ENCODE data around the gene TGFBR1. TPM values are rescaled to one million over a fixed set of nuclear protein-coding genes. Genes with fewer than 3 reads are reported as not detected.
A peak's percentile ranks its signal among the peaks of the same experiment; 100 is the strongest.

TGFBR1 gene
- 86.8 and 138 TPM in 2 replicates for total RNA-seq (ENCODE audit: low replicate concordance)

DNA sequence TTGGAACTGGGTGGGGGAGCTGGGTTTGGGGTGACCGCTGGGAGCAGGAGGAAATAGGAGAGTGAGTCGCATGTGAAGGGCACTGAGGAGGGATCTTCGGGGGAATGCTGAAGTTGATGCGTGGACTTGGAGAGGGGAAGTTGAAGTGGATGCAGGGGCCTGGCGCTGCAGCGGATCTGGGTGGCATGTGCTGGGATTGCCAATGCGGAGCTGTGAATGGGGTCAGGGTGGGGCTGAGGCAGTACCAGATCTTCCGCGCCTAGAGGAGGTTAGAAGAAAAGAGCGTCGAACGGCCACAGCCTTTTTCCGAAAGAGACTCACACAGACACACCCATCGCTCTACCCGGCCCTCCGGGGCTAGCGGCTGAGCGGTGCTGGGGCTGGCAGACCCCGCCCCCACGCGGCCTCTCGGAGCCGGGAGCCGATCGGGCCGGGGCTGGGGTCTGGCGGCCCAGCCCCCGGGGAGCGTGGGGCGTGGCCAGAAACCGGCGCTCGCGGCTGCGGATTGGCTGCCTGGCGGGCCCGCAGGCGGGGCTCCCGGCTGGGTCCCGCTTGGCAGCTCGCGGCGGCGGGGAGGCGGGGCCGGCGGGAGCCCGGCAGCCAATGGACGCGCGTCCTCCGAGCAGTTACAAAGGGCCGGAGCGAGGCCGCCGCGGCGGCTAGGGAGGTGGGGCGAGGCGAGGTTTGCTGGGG, at the start of gene TGFBR1:
TSS of gene TGFBR1 (plus strand) at position 655 of the 693 bp plus-strand sequence. CDS start 93 bp downstream, outside the sequence.
- H3K4me1 ChIP-seq = peaks cover 36% of the 10 kb centered on the region
- peak; percentile 99 for DNase-seq (ENCODE audit: low spot score)
- peaks cover 42% of the 10 kb centered on the region for H4K20me1 ChIP-seq (ENCODE audit: low read depth)
- peaks cover 16% of the 10 kb centered on the region for H3K27me3 ChIP-seq
- peak within 1 kb of the TSS; percentile 80 for H2AFZ ChIP-seq (replicated peaks)
- peaks cover 22% of the 10 kb centered on the region for H3F3A ChIP-seq (ENCODE audit: low read depth)
- TF ChIP-seq EZH2phosphoT487 (IDR thresholded peaks at IDR 0.05) (no peak), EZH2 (IDR thresholded peaks at IDR 0.05) (no peak)
- TF ChIP-seq, protein P1, sequence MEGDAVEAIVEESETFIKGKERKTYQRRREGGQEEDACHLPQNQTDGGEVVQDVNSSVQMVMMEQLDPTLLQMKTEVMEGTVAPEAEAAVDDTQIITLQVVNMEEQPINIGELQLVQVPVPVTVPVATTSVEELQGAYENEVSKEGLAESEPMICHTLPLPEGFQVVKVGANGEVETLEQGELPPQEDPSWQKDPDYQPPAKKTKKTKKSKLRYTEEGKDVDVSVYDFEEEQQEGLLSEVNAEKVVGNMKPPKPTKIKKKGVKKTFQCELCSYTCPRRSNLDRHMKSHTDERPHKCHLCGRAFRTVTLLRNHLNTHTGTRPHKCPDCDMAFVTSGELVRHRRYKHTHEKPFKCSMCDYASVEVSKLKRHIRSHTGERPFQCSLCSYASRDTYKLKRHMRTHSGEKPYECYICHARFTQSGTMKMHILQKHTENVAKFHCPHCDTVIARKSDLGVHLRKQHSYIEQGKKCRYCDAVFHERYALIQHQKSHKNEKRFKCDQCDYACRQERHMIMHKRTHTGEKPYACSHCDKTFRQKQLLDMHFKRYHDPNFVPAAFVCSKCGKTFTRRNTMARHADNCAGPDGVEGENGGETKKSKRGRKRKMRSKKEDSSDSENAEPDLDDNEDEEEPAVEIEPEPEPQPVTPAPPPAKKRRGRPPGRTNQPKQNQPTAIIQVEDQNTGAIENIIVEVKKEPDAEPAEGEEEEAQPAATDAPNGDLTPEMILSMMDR (IDR thresholded peaks at IDR 0.05) = no peak
- H3K9ac ChIP-seq = peak within 1 kb of the TSS; percentile 76
- H3K79me2 ChIP-seq (ENCODE audit: low read depth) = peaks cover 43% of the 10 kb centered on the region
- Mint-ChIP-seq H3K27me3 (ENCODE audit: insufficient read depth, low read depth) (peaks cover 6% of the 10 kb centered on the region), H3K4me3 (peak within 1 kb of the TSS; percentile 89), H3K4me1 (peaks cover 39% of the 10 kb centered on the region), H3K9me3 (peaks cover 8% of the 10 kb centered on the region), H3K36me3 (peaks cover 15% of the 10 kb centered on the region), H3K27ac (peak within 1 kb of the TSS; percentile 48)
- H3K9me3 ChIP-seq (ENCODE audit: low read depth) = no peaks in the 10 kb centered on the region
- no peaks in the 10 kb centered on the region for H3K36me3 ChIP-seq
- H3K4me3 ChIP-seq = peak within 1 kb of the TSS; percentile 94
- H3K27ac ChIP-seq = peak within 1 kb of the TSS; percentile 59
- peak within 1 kb of the TSS; percentile 87 for H3K4me2 ChIP-seq

DNA sequence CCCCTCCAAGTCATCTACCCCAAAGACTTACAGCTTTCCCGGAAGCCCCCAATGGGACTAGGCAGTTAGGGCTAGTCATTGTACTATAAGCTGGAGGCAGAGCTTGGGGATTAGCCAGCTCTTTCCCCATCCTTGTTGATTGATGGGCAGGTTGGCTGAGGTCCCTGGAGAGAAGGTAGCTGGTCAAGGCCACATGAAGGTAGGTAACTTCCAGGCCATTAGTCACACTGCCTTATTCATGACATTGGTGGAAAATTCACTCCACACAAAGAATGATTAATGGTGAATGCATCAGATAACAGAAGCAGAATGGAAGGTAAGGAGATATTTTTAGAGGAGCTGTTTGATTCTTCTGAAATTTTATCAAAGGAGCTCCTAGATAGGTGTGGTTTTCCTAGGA, 49.5 kb upstream of the TGFBR1 start:
- Histone ChIP-seq H3K9ac (no peak overlapping the region), H3K27me3 (no peaks in the 10 kb centered on the region), H2AFZ (replicated peaks) (no peak overlapping the region), H3K79me2 (ENCODE audit: low read depth) (no peaks in the 10 kb centered on the region), H3K4me2 (no peak overlapping the region), H3F3A (ENCODE audit: low read depth) (no peaks in the 10 kb centered on the region), H3K27ac (no peak overlapping the region), H3K36me3 (no peaks in the 10 kb centered on the region), H3K9me3 (ENCODE audit: low read depth) (no peaks in the 10 kb centered on the region), H4K20me1 (ENCODE audit: low read depth) (no peaks in the 10 kb centered on the region), H3K4me1 (no peaks in the 10 kb centered on the region), H3K4me3 (no peak overlapping the region)
- peaks cover 13% of the 10 kb centered on the region for H3K4me1 Mint-ChIP-seq
- no peak for DNase-seq (ENCODE audit: low spot score)
- peaks cover 3% of the 10 kb centered on the region for H3K9me3 Mint-ChIP-seq
- no peak overlapping the region for H3K4me3 Mint-ChIP-seq
- H3K27ac Mint-ChIP-seq = no peak overlapping the region
- H3K36me3 Mint-ChIP-seq = peaks cover 6% of the 10 kb centered on the region
- TF ChIP-seq EZH2 (IDR thresholded peaks at IDR 0.05) (no peak), EZH2phosphoT487 (IDR thresholded peaks at IDR 0.05) (no peak)
- TF ChIP-seq, protein P1 (IDR thresholded peaks at IDR 0.05) = no peak
- H3K27me3 Mint-ChIP-seq (ENCODE audit: insufficient read depth, low read depth) = peaks cover 5% of the 10 kb centered on the region

DNA sequence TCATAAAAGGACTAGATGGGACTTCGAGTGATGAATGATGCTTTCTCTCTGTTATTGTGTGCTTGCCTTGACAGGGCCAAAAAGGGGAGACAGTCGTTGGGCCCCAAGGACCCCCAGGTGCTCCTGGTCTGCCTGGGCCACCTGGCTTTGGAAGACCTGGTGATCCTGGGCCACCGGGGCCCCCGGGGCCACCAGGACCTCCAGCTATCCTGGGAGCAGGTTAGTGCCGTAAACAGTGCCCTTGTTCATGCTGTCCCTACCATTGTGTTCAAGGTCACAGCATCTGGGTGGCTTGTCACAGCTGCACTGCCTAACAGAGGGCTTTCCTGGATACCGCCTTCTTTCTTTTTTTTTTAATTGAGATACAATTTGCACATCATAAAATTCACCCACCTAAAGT, 48.7 kb upstream of the TGFBR1 start:
- DNase-seq (ENCODE audit: low spot score) = no peak
- Mint-ChIP-seq H3K9me3 (peaks cover 3% of the 10 kb centered on the region), H3K27ac (no peak overlapping the region), H3K4me1 (peaks cover 9% of the 10 kb centered on the region), H3K27me3 (ENCODE audit: insufficient read depth, low read depth) (peaks cover 5% of the 10 kb centered on the region), H3K4me3 (no peak overlapping the region), H3K36me3 (peaks cover 6% of the 10 kb centered on the region)
- Histone ChIP-seq H3F3A (ENCODE audit: low read depth) (no peaks in the 10 kb centered on the region), H3K79me2 (ENCODE audit: low read depth) (no peaks in the 10 kb centered on the region), H4K20me1 (ENCODE audit: low read depth) (no peaks in the 10 kb centered on the region), H3K27me3 (no peaks in the 10 kb centered on the region), H3K4me2 (no peak overlapping the region), H3K9me3 (ENCODE audit: low read depth) (no peaks in the 10 kb centered on the region), H3K4me1 (no peaks in the 10 kb centered on the region), H3K36me3 (no peaks in the 10 kb centered on the region), H2AFZ (replicated peaks) (no peak overlapping the region), H3K9ac (no peak overlapping the region), H3K27ac (no peak overlapping the region), H3K4me3 (no peak overlapping the region)
- TF ChIP-seq, protein P1 (IDR thresholded peaks at IDR 0.05) = no peak
- TF ChIP-seq EZH2 (IDR thresholded peaks at IDR 0.05) = no peak
- no peak for TF ChIP-seq EZH2phosphoT487 (IDR thresholded peaks at IDR 0.05)
